Fibroblast of skin of right quadriceps (primary cell): ENCODE results near the gene CCNY.

Source experiments
- DNase-seq: peaks from one replicate; pipeline ENCODE4 v3.0.0-alpha.2; 2013

Gene CCNY

GRCh38 chr10:35458500-35459448 lies 122.5 kb downstream of the CCNY start:
- no peak for DNase-seq

GRCh38 chr10:35459449-35459847 lies 123.1 kb downstream of the CCNY start:
- DNase-seq, result no peak

- peak; percentile 34 for DNase-seq
Measured at GRCh38 chr10:35460852-35461460, 124.6 kb downstream of the CCNY start.

GRCh38 chr10:35462491-35462934 lies 126.2 kb downstream of the CCNY start:
- DNase-seq, result no peak

- no peak for DNase-seq
Measured at GRCh38 chr10:35463105-35463867, 127.0 kb downstream of the CCNY start.

- DNase-seq, result no peak
Measured at GRCh38 chr10:35463878-35464277, 127.6 kb downstream of the CCNY start.

- peak; percentile 25 for DNase-seq
Measured at GRCh38 chr10:35464825-35465456, 128.6 kb downstream of the CCNY start.

- no peak for DNase-seq
Measured at GRCh38 chr10:35465673-35466072, 129.4 kb downstream of the CCNY start.

GRCh38 chr10:35466170-35466569 lies 129.9 kb downstream of the CCNY start:
- no peak for DNase-seq

GRCh38 chr10:35466661-35467060 lies 130.4 kb downstream of the CCNY start:
- no peak for DNase-seq

- no peak for DNase-seq
Measured at GRCh38 chr10:35467186-35467585, 130.9 kb downstream of the CCNY start.

GRCh38 chr10:35470248-35470924 lies 134.1 kb downstream of the CCNY start:
- no peak for DNase-seq

GRCh38 chr10:35470925-35471315 lies 134.6 kb downstream of the CCNY start:
- no peak for DNase-seq

GRCh38 chr10:35471435-35471834 lies 135.1 kb downstream of the CCNY start:
- DNase-seq, result no peak

- DNase-seq, result no peak
Measured at GRCh38 chr10:35480142-35480541, 143.8 kb downstream of the CCNY start.

- no peak for DNase-seq
Measured at GRCh38 chr10:35481413-35481812, 145.1 kb downstream of the CCNY start.

- no peak for DNase-seq
Measured at GRCh38 chr10:35486297-35486990, 150.1 kb downstream of the CCNY start.

- no peak for DNase-seq
Measured at GRCh38 chr10:35487336-35488034, 151.2 kb downstream of the CCNY start.

GRCh38 chr10:35488228-35488627 lies 151.9 kb downstream of the CCNY start:
- no peak for DNase-seq

GRCh38 chr10:35492386-35493195 lies 156.3 kb downstream of the CCNY start:
- DNase-seq, result no peak
